GM12864 (cell line): ENCODE measurements around the gene FMN1.

Experiments used
- DNase-seq: peaks from one replicate; pipeline ENCODE4 v3.0.0-alpha.2; 2011; ENCODE audit warnings: low read depth
- H3K4me3 ChIP-seq: 2 replicates; pipeline ENCODE4 v1.5.1; 2011; ENCODE audit warnings: mild to moderate bottlenecking, low read depth, low read length, control low read depth
- TF ChIP-seq, protein P1 (sequence below): IDR thresholded peaks from 2 replicates; pipeline ENCODE4 v1.5.1; 2011; ENCODE audit warnings: low read depth, mild to moderate bottlenecking, moderate library complexity, low read length, control low read depth, inconsistent platforms; ENCODE audit errors: missing control alignments

FMN1 gene

DNA sequence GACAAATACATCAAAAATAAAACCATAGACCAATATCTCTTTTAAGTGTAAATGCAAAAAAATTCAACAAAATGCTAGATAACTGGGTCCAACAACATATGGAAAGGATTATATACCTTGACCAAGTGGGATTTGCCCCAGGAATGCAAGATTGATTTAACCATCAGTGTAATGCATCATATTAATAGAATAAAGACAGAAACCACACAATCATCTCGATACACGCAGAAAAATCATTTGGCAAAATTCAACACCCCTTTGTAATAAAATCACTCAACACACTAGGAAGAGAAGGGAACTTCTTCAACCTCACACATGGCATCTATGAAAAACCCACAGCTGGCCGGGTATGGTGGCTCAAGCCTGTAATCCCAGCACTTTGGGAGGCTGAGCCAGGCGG, 457.2 kb downstream of the FMN1 start:
- no peak overlapping the region for H3K4me3 ChIP-seq
- TF ChIP-seq, protein P1, sequence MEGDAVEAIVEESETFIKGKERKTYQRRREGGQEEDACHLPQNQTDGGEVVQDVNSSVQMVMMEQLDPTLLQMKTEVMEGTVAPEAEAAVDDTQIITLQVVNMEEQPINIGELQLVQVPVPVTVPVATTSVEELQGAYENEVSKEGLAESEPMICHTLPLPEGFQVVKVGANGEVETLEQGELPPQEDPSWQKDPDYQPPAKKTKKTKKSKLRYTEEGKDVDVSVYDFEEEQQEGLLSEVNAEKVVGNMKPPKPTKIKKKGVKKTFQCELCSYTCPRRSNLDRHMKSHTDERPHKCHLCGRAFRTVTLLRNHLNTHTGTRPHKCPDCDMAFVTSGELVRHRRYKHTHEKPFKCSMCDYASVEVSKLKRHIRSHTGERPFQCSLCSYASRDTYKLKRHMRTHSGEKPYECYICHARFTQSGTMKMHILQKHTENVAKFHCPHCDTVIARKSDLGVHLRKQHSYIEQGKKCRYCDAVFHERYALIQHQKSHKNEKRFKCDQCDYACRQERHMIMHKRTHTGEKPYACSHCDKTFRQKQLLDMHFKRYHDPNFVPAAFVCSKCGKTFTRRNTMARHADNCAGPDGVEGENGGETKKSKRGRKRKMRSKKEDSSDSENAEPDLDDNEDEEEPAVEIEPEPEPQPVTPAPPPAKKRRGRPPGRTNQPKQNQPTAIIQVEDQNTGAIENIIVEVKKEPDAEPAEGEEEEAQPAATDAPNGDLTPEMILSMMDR = no peak
- no peak for DNase-seq

DNA sequence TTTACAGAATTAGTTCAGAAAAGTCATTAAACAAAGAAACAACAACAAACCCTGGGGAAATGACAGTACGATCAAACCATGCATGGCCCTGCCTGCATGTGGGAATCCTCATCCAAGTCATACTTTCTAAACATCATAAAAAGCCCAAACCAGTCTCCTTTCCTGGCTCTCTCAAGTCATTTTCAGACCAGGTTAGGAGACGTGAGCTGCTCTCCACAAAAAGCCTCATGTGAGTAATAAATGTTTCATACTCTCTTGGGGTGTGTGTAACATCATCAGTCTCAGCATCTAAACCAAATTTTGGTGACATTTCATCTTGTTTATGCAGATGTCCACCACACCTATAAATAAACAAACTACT, 457.8 kb downstream of the FMN1 start:
- TF ChIP-seq, protein P1 = no peak

DNA sequence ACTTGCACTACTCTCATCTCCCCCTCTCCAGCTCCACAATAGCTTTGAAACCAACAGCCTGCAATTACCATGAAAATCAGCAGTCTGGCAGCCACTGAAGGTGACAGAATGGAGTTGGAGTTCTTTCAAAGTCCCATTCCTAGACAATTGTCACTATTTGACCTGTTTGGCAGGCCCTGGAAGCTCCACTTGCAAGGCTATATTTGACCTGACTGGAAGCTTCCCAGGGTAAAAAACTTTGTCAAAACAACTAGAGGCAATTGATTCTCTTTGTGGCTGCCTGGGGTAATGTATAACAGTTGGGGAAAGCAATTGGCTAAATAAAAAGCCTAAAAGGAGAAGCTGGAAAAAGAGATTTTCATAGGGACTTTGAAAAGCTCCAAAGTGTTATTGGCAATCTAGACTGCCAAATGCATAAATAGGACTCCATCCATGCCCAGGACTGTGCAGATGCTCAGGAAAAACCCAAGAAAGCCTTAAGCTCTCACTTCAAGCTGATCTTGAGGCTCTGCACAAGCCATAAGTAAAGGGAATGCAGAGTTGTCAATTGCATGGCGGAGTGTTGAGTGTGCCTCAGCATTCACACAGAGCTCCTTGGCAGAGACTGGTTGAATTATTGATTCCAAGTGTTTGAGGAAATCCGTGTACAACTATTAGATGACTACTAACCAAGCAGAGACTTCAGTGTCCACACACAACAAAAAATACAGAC, 458.4 kb downstream of the FMN1 start:
- no peak overlapping the region for H3K4me3 ChIP-seq
- TF ChIP-seq, protein P1 = no peak
- no peak for DNase-seq

More for the DNA sequence above, 457.8 kb downstream of the FMN1 start:
- no peak overlapping the region for H3K4me3 ChIP-seq
- no peak for DNase-seq

DNA sequence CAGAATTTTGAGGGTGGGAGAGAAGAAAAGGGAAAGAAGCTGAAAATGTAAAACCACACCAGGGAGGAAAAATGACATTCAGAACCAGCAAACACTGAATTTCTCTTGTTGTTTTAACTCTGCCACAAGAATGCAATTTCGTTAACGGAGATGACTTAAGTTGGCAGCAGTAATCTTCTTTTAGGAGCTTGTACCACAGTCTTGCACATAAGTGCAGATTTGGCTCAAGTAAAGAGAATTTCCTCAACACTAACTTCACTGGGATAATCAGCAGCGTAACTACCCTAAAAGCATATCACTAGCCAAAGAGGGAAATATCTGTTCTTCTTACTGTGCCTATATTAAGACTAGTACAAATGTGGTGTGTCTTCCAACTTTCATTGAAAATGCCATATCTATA, 461.2 kb downstream of the FMN1 start:
- no peak overlapping the region for H3K4me3 ChIP-seq
- no peak for DNase-seq
- TF ChIP-seq, protein P1 = no peak

DNA sequence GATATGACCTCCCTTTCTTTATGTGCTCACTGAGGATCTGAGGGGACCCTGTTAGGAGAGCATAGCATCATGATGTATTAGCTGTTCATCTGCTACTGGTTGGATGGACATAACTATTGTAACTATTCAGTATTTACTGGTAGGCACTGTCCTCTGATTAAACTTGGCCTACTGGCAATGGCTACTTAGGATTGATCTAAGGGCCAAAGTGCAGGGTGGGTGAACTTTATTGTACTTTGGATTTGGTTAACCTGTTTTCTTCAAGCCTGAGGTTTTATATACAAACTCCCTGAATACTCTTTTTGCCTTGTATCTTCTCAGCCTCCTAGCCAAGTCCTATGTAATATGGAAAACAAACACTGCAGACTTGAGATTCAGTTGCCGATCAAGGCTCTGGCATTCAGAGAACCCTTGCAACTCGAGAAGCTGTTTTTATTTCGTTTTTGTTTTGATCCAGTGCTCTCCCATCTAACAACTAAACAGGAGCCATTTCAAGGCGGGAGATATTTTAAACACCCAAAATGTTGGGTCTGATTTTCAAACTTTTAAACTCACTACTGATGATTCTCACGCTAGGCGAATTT, 461.8 kb downstream of the FMN1 start:
- H3K4me3 ChIP-seq = no peak overlapping the region
- no peak for DNase-seq
- TF ChIP-seq, protein P1 = no peak

DNA sequence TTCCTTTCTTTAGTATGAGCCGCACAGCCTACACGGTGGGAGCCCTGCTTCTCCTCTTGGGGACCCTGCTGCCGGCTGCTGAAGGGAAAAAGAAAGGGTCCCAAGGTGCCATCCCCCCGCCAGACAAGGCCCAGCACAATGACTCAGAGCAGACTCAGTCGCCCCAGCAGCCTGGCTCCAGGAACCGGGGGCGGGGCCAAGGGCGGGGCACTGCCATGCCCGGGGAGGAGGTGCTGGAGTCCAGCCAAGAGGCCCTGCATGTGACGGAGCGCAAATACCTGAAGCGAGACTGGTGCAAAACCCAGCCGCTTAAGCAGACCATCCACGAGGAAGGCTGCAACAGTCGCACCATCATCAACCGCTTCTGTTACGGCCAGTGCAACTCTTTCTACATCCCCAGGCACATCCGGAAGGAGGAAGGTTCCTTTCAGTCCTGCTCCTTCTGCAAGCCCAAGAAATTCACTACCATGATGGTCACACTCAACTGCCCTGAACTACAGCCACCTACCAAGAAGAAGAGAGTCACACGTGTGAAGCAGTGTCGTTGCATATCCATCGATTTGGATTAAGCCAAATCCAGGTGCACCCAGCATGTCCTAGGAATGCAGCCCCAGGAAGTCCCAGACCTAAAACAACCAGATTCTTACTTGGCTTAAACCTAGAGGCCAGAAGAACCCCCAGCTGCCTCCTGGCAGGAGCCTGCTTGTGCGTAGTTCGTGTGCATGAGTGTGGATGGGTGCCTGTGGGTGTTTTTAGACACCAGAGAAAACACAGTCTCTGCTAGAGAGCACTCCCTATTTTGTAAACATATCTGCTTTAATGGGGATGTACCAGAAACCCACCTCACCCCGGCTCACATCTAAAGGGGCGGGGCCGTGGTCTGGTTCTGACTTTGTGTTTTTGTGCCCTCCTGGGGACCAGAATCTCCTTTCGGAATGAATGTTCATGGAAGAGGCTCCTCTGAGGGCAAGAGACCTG, 463.5 kb downstream of the FMN1 start:
- DNase-seq = no peak
- TF ChIP-seq, protein P1 = no peak
- H3K4me3 ChIP-seq = no peak overlapping the region
